ENCODE results near the gene EFNA2.
A peak's percentile ranks its signal among the peaks of the same experiment; 100 is the strongest.

EFNA2 gene

GRCh38 chr19:1285737-1286360 is at the start of gene EFNA2:
EFNA2 (plus strand) TSS chr19:1285873; CDS start chr19:1286169, 296 bp downstream.
- in situ Hi-C loops (cut with HindIII; ENCODE audit: low sequenced_read_pairs), result no loop called here
- no peak for TF ChIP-seq CTCF (IDR thresholded peaks at IDR 0.05; ENCODE audit: low read depth, low read length)
- H3K4me3 ChIP-seq (ENCODE audit: low read depth, low read length), result no peak within 1 kb of the TSS
- no peak for DNase-seq (ENCODE audit: low read depth, low spot score)

GRCh38 chr19:1236576-1236975 is 49.1 kb upstream of the EFNA2 start:
- no peak for DNase-seq (ENCODE audit: low read depth, low spot score)
- in situ Hi-C loops (cut with HindIII; ENCODE audit: low sequenced_read_pairs), result no loop called here
- peak overlapping the region; percentile 66 for H3K4me3 ChIP-seq (ENCODE audit: low read depth, low read length)
- no peak for TF ChIP-seq CTCF (IDR thresholded peaks at IDR 0.05; ENCODE audit: low read depth, low read length)

GRCh38 chr19:1237027-1237659 is 48.5 kb upstream of the EFNA2 start:
- DNase-seq (ENCODE audit: low read depth, low spot score), result no peak
- no peak for TF ChIP-seq CTCF (IDR thresholded peaks at IDR 0.05; ENCODE audit: low read depth, low read length)
- in situ Hi-C loops (cut with HindIII; ENCODE audit: low sequenced_read_pairs), result no loop called here
- peak overlapping the region; percentile 66 for H3K4me3 ChIP-seq (ENCODE audit: low read depth, low read length)

GRCh38 chr19:1237754-1238368 is 47.8 kb upstream of the EFNA2 start, which contains the start of gene CBARP:
CBARP (minus strand) TSS chr19:1238005; CDS start chr19:1236100, 1,905 bp downstream.
- no peak for DNase-seq (ENCODE audit: low read depth, low spot score)
- peak within 1 kb of the TSS; percentile 66 for H3K4me3 ChIP-seq (ENCODE audit: low read depth, low read length)
- in situ Hi-C loops (cut with HindIII; ENCODE audit: low sequenced_read_pairs), result no loop called here
- TF ChIP-seq CTCF (IDR thresholded peaks at IDR 0.05; ENCODE audit: low read depth, low read length), result no peak

- H3K4me3 ChIP-seq (ENCODE audit: low read depth, low read length), result peak overlapping the region; percentile 29
- in situ Hi-C loops (cut with HindIII; ENCODE audit: low sequenced_read_pairs), result no loop called here
Measured at GRCh38 chr19:1238369-1239303, 47.0 kb upstream of the EFNA2 start.

More at GRCh38 chr19:1238369-1239303, 47.0 kb upstream of the EFNA2 start:
- no peak for TF ChIP-seq CTCF (IDR thresholded peaks at IDR 0.05; ENCODE audit: low read depth, low read length)
- no peak for DNase-seq (ENCODE audit: low read depth, low spot score)
